Measurements from ENCODE around the gene KLF13. TPM values are rescaled to one million over a fixed set of nuclear protein-coding genes. Genes with fewer than 3 reads are reported as not detected.

The KLF13 gene
- total RNA-seq, 2 experiments from 2014 or later = 163 to 175 TPM

GRCh38 chr15:31302778-31303725 is 23.6 kb upstream of the KLF13 start:
- Mint-ChIP-seq H3K4me3 (no peak overlapping the region), H3K27ac (no peak overlapping the region), H3K27me3 (no peaks in the 10 kb centered on the region), H3K9me3 (no peaks in the 10 kb centered on the region), H3K4me1 (ENCODE audit: low read depth) (peaks cover 29% of the 10 kb centered on the region), H3K36me3 (ENCODE audit: low read depth) (no peaks in the 10 kb centered on the region)
- intact Hi-C loops (cut with micrococcal nuclease) = loop anchor here (5.0 kb wide), 1 partner anchor 49 kb away; no protein-coding TSS in a partner anchor
- ChIA-PET POLR2A (interaction anchor here (0.6 to 0.9 kb wide), 3 partner anchors 23 to 219 kb away, joined by 3 read pairs; partner anchors contain the start of gene KLF13), CTCF (interaction anchor here (1.1 to 1.6 kb wide), 7 partner anchors 12 to 185 kb away, joined by 3 to 5 read pairs (median 4); no protein-coding TSS in a partner anchor)
- DNase-seq (peak; percentile 35), ATAC-seq (peak; percentile 68)
- TF ChIP-seq CTCF (IDR thresholded peaks at IDR 0.05) = peak; percentile 25

- intact Hi-C loops (cut with micrococcal nuclease) = loop anchor here (5.0 kb wide), 1 partner anchor 48 kb away; no protein-coding TSS in a partner anchor
- no peaks in the 10 kb centered on the region for H3K9me3 Mint-ChIP-seq
- H3K27ac Mint-ChIP-seq = no peak overlapping the region
- H3K36me3 Mint-ChIP-seq (ENCODE audit: low read depth) = no peaks in the 10 kb centered on the region
- peaks cover 37% of the 10 kb centered on the region for H3K4me1 Mint-ChIP-seq (ENCODE audit: low read depth)
- ATAC-seq (peak; percentile 32), DNase-seq (peak; percentile 23)
- ChIA-PET POLR2A (interaction anchor here (0.8 to 0.9 kb wide), 2 partner anchors 22 to 87 kb away, joined by 3 read pairs; partner anchors contain the start of gene KLF13), CTCF (interaction anchor here (1.1 to 1.7 kb wide), 8 partner anchors 13 to 186 kb away, joined by 3 to 5 read pairs (median 4); no protein-coding TSS in a partner anchor)
- TF ChIP-seq CTCF (IDR thresholded peaks at IDR 0.05) = no peak
- no peak overlapping the region for H3K4me3 Mint-ChIP-seq
- no peaks in the 10 kb centered on the region for H3K27me3 Mint-ChIP-seq
Measured at GRCh38 chr15:31303726-31304648, 22.6 kb upstream of the KLF13 start.

GRCh38 chr15:31304751-31305365 is 21.8 kb upstream of the KLF13 start:
- peaks cover 44% of the 10 kb centered on the region for H3K4me1 Mint-ChIP-seq (ENCODE audit: low read depth)
- no peaks in the 10 kb centered on the region for H3K9me3 Mint-ChIP-seq
- POLR2A ChIA-PET = no interaction called here
- no peak overlapping the region for H3K27ac Mint-ChIP-seq
- no peaks in the 10 kb centered on the region for H3K27me3 Mint-ChIP-seq
- no peak overlapping the region for H3K4me3 Mint-ChIP-seq
- CTCF ChIA-PET = interaction anchor here (1.6 to 1.7 kb wide), 2 partner anchors 130 to 186 kb away, joined by 3 to 4 read pairs; no protein-coding TSS in a partner anchor
- intact Hi-C loops (cut with micrococcal nuclease) = loop anchor here (5.0 kb wide), 1 partner anchor 47 kb away; no protein-coding TSS in a partner anchor
- ATAC-seq (no peak), DNase-seq (no peak)
- H3K36me3 Mint-ChIP-seq (ENCODE audit: low read depth) = no peaks in the 10 kb centered on the region
- TF ChIP-seq CTCF (IDR thresholded peaks at IDR 0.05) = no peak

- DNase-seq (no peak), ATAC-seq (no peak)
- Mint-ChIP-seq H3K4me1 (ENCODE audit: low read depth) (peaks cover 49% of the 10 kb centered on the region), H3K4me3 (no peak overlapping the region), H3K27me3 (no peaks in the 10 kb centered on the region), H3K36me3 (ENCODE audit: low read depth) (no peaks in the 10 kb centered on the region), H3K9me3 (no peaks in the 10 kb centered on the region), H3K27ac (no peak overlapping the region)
- intact Hi-C loops (cut with micrococcal nuclease) = no loop called here
- ChIA-PET CTCF (interaction anchor here (1.7 kb wide), 1 partner anchor 185 kb away, joined by 3 read pairs; no protein-coding TSS in a partner anchor), POLR2A (interaction anchor here (0.9 kb wide), 1 partner anchor 18 kb away, joined by 3 read pairs; no protein-coding TSS in a partner anchor)
- TF ChIP-seq CTCF (IDR thresholded peaks at IDR 0.05) = no peak
Measured at GRCh38 chr15:31305375-31305774, 21.3 kb upstream of the KLF13 start.
